ENCODE data around the gene ZNHIT1. TPM values are rescaled to one million over a fixed set of nuclear protein-coding genes. Genes with fewer than 3 reads are reported as not detected.
A peak's percentile ranks its signal among the peaks of the same experiment; 100 is the strongest.

The ZNHIT1 gene
- total and polyA plus RNA-seq, 10 donors, result 47.3 to 127 (median 68.0) TPM

- peaks cover 0 to 86% (median 32%) of the 10 kb centered on the region in 6 donors for H3K36me3 ChIP-seq
- peaks cover 5 to 84% (median 53%) of the 10 kb centered on the region in 6 donors for H3K4me1 ChIP-seq
- H3K4me3 ChIP-seq, result peak overlapping the region in 5 of 8 donors; percentile 4 to 55 (median 9)
- no peaks in the 10 kb centered on the region for H3K27me3 ChIP-seq (replicated peaks in 1 of 7)
- H3K27ac ChIP-seq, result peak overlapping the region in 6 of 8 donors; percentile 69 to 99 (median 93)
- intact Hi-C loops (cut with DNase I; ENCODE audit: low total_unique reads), result no loop called here
- H3K9me3 ChIP-seq, result no peaks in the 10 kb centered on the region
- WGBS, 5 donors, result 51 to 75% (median 59%) methylated on average over 11 to 21 of the region's 21 CpGs
- peak; percentile 76 for DNase-seq
- TF ChIP-seq POLR2A (IDR thresholded peaks at IDR 0.05) (no peak), POLR2AphosphoS5 (IDR thresholded peaks at IDR 0.05) (peak; percentile 15 to 73 (median 62))
These were observed 18.4 kb downstream of the ZNHIT1 start for GRCh38 chr7:101236292-101236835.

DNA sequence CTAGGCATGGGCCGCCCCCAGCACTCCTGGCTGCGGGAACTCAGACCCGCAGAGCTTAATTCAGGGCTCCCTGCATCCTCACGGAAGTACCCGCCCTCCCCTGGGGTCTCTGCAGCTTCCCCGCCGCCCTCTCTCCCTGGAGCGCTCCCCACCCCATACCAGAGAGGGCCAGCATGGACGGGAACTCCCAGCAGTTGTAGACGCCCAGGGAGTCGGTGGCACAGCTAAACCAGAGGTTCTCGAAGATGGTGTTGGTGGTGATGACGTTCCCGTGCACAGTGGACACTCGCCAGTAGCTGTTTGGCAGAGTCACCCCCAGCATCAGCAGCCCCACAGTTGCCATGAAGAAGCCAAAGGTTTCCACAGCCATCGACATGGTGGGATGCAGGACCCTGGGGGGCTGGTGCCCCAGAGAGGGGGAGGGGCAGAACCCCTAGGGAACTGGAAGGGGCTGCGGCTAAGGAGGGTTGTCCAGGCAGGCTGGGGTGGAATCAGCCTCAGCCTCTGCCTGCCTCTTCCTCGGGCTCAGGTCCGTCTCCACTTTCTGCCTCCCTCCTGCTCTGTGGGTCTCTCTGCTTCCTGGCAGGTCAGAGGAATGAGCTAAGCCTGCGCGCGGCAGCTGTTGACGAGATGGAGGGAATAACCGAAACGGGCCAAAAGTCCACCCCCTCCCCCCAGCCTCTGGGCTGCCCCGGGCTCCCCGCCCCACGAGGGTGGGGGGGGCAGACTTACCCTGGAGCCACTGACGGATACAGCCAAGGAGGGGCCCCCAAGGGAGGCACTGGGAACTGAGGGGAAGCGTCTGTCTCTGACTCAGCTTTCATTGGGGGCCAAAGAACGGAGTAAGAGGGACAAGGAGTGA lies 19.5 kb downstream of the ZNHIT1 start, which contains the start of gene CLDN15:
CLDN15 (minus strand) TSS at position 597 of the 862 bp plus-strand sequence; CDS start at position 376, 221 bp downstream.
- peak within 1 kb of the TSS in 5 of 8 donors; percentile 4 to 55 (median 9) for H3K4me3 ChIP-seq
- peak; percentile 67 for DNase-seq
- WGBS, 5 donors, result 32 to 40% (median 32%) methylated on average over 16 to 31 of the region's 31 CpGs
- intact Hi-C loops (cut with DNase I; ENCODE audit: low total_unique reads), result no loop called here
- H3K4me1 ChIP-seq, result peaks cover 6 to 84% (median 55%) of the 10 kb centered on the region in 6 donors
- TF ChIP-seq POLR2A (IDR thresholded peaks at IDR 0.05), result no peak
- peak; percentile 41 to 61 (median 51) for TF ChIP-seq POLR2AphosphoS5 (IDR thresholded peaks at IDR 0.05)
- no peak for TF ChIP-seq CTCF (IDR thresholded peaks at IDR 0.05 in 8 of 11, conservative IDR thresholded peaks at IDR 0.05 in 3 of 11)
- no peaks in the 10 kb centered on the region for H3K9me3 ChIP-seq
- no peaks in the 10 kb centered on the region for H3K27me3 ChIP-seq (replicated peaks in 1 of 7)
- H3K27ac ChIP-seq, result peak within 1 kb of the TSS; percentile 9 to 99 (median 88)
- H3K36me3 ChIP-seq, result peaks cover 0 to 80% (median 32%) of the 10 kb centered on the region in 6 donors

- no peaks in the 10 kb centered on the region for H3K9me3 ChIP-seq
- no peak for DNase-seq
- peak overlapping the region in 3 of 8 donors; percentile 4 to 55 (median 10) for H3K4me3 ChIP-seq
- TF ChIP-seq POLR2A (IDR thresholded peaks at IDR 0.05) (no peak), CTCF (IDR thresholded peaks at IDR 0.05 in 8 of 11, conservative IDR thresholded peaks at IDR 0.05 in 3 of 11) (no peak), POLR2AphosphoS5 (IDR thresholded peaks at IDR 0.05) (no peak)
- no peaks in the 10 kb centered on the region for H3K27me3 ChIP-seq (replicated peaks in 1 of 7)
- intact Hi-C loops (cut with DNase I; ENCODE audit: low total_unique reads), result no loop called here
- peaks cover 0 to 85% (median 32%) of the 10 kb centered on the region in 6 donors for H3K36me3 ChIP-seq
- peak overlapping the region; percentile 9 to 99 (median 88) for H3K27ac ChIP-seq
- WGBS, 5 donors, result 43 to 61% (median 46%) methylated on average over 18 to 28 of the region's 28 CpGs
- H3K4me1 ChIP-seq, result peaks cover 15 to 87% (median 62%) of the 10 kb centered on the region in 6 donors
These were observed 20.5 kb downstream of the ZNHIT1 start for GRCh38 chr7:101238226-101239182.

Data from spleen (tissue), 11 donors.